GM23338 (cell line): ENCODE data around the gene GZMB. TPM values are rescaled to one million over a fixed set of nuclear protein-coding genes. Genes with fewer than 3 reads are reported as not detected.

ENCODE experiments used
- ATAC-seq: fragments of 200-7000 bp; cut with Tn5 transposase; 3 replicates; pipeline ENCODE4 v1.9.1; 2020
- DNase-seq: peaks from one replicate; pipeline ENCODE4 v3.0.0-alpha.2; 2015; ENCODE audit warnings: low spot score
- H2AFZ ChIP-seq: fragments of 200-600 bp; sonication (generic); 2 replicates; pipeline ENCODE4 v1.8.0; 2016; ENCODE audit warnings: antibody characterized with exemption, mild to moderate bottlenecking, moderate library complexity
- H3F3A ChIP-seq: fragments of 200-600 bp; sonication (generic); replicated peaks from 2 replicates; pipeline ENCODE4 v1.8.0; 2017; ENCODE audit warnings: antibody characterized with exemption, mixed run types, low read depth
- H3K27ac ChIP-seq: fragments of 200-600 bp; sonication (generic); 2 replicates; pipeline ENCODE4 v1.6.1; 2016; ENCODE audit warnings: low read depth
- H3K27me3 ChIP-seq: fragments of 200-600 bp; sonication (generic); 2 replicates; pipeline ENCODE4 v1.8.0; 2016; ENCODE audit warnings: mild to moderate bottlenecking, mixed run types, moderate library complexity; ENCODE audit not compliant: insufficient read depth
- H3K36me3 ChIP-seq: fragments of 200-600 bp; sonication (generic); 2 replicates; pipeline ENCODE4 v1.8.0; 2016; ENCODE audit warnings: mild to moderate bottlenecking; ENCODE audit not compliant: insufficient read depth
- H3K4me1 ChIP-seq: fragments of 200-600 bp; sonication (generic); 2 replicates; pipeline ENCODE4 v1.8.0; 2016; ENCODE audit warnings: mild to moderate bottlenecking, moderate library complexity; ENCODE audit not compliant: insufficient read depth
- H3K4me2 ChIP-seq: fragments of 200-600 bp; sonication (generic); 2 replicates; pipeline ENCODE4 v1.7.1; 2017; ENCODE audit warnings: mixed run types
- H3K4me3 ChIP-seq: fragments of 200-600 bp; sonication (generic); 2 replicates; pipeline ENCODE4 v1.6.1; 2016; ENCODE audit warnings: mixed run types
- H3K79me2 ChIP-seq: fragments of 200-600 bp; sonication (generic); replicated peaks from 2 replicates; pipeline ENCODE4 v1.8.0; 2017; ENCODE audit warnings: mild to moderate bottlenecking; ENCODE audit not compliant: insufficient read depth
- H3K9me2 ChIP-seq: fragments of 200-600 bp; sonication (generic); 2 replicates; pipeline ENCODE4 v1.8.0; 2017; ENCODE audit not compliant: insufficient read depth
- H4K20me1 ChIP-seq: fragments of 200-600 bp; sonication (generic); replicated peaks from 2 replicates; pipeline ENCODE4 v1.8.0; 2017; ENCODE audit warnings: mild to moderate bottlenecking; ENCODE audit not compliant: insufficient read depth
- H3K27ac Mint-ChIP-seq: 2 replicates; pipeline ENCODE4 v1.8.0; 2020; ENCODE audit warnings: inconsistent platforms, mild to moderate bottlenecking, moderate library complexity, mixed read lengths
- H3K27me3 Mint-ChIP-seq: 3 replicates; pipeline ENCODE4 v1.8.0; 2022; ENCODE audit warnings: low read depth, mild to moderate bottlenecking, moderate library complexity, mixed read lengths, inconsistent platforms; ENCODE audit not compliant: insufficient read depth, poor library complexity
- H3K36me3 Mint-ChIP-seq: 3 replicates; pipeline ENCODE4 v1.8.0; 2021; ENCODE audit warnings: low read depth, mild to moderate bottlenecking, inconsistent platforms, moderate library complexity, mixed read lengths
- H3K4me1 Mint-ChIP-seq: 3 replicates; pipeline ENCODE4 v1.8.0; 2020; ENCODE audit warnings: mild to moderate bottlenecking, inconsistent platforms, mixed read lengths
- H3K4me3 Mint-ChIP-seq: 3 replicates; pipeline ENCODE4 v1.8.0; 2021; ENCODE audit warnings: moderate library complexity, mild to moderate bottlenecking, inconsistent platforms, mixed read lengths
- H3K9me3 Mint-ChIP-seq: 3 replicates; pipeline ENCODE4 v1.8.0; 2020; ENCODE audit warnings: moderate library complexity, mild to moderate bottlenecking, inconsistent platforms, mixed read lengths
- CREB1 ChIP-seq: fragments of 250-450 bp; sonication (Bioruptor Pico); IDR thresholded peaks from 2 replicates; pipeline ENCODE4 v1.5.0; 2020; ENCODE audit warnings: low read depth, mild to moderate bottlenecking, moderate library complexity
- CTCF ChIP-seq, 2 experiments: fragments of 200-600 bp in 1 of 2; sonication (generic) in 1 of 2; conservative IDR thresholded peaks; 2 replicates each; pipeline versions ENCODE4 v1.5.1 to v1.6.1; 2016 to 2017; ENCODE audit warnings: antibody characterized with exemption in 2 of 2, low read depth in 2 of 2, mild to moderate bottlenecking in 2 of 2, moderate library complexity in 1 of 2
- ETS1 ChIP-seq: IDR thresholded peaks from 2 replicates; pipeline ENCODE4 v1.6.1; 2016; ENCODE audit warnings: antibody characterized with exemption
- EZH2 ChIP-seq: fragments of 200-600 bp; sonication (generic); IDR thresholded peaks from one replicate; pipeline ENCODE4 v1.8.0; 2017; ENCODE audit warnings: antibody characterized with exemption, mild to moderate bottlenecking, low read depth; ENCODE audit not compliant: unreplicated experiment
- EZH2phosphoT487 ChIP-seq: fragments of 200-600 bp; sonication (generic); IDR thresholded peaks from one replicate; pipeline ENCODE4 v1.8.1; 2018; ENCODE audit warnings: antibody characterized with exemption; ENCODE audit not compliant: unreplicated experiment
- JUNB ChIP-seq: IDR thresholded peaks from one replicate; pipeline ENCODE4 v1.6.1; 2016; ENCODE audit warnings: antibody characterized with exemption; ENCODE audit not compliant: unreplicated experiment
- NANOG ChIP-seq: IDR thresholded peaks from 2 replicates; pipeline ENCODE4 v1.6.1; 2016; ENCODE audit warnings: antibody characterized with exemption, borderline replicate concordance
- POLR2AphosphoS5 ChIP-seq: IDR thresholded peaks from 2 replicates; pipeline ENCODE4 v1.6.1; 2016; ENCODE audit warnings: antibody characterized with exemption, low read depth
- REST ChIP-seq: IDR thresholded peaks from one replicate; pipeline ENCODE4 v1.6.1; 2018; ENCODE audit warnings: antibody characterized with exemption; ENCODE audit not compliant: unreplicated experiment
- STAT1 ChIP-seq: IDR thresholded peaks from one replicate; pipeline ENCODE4 v1.6.1; 2016; ENCODE audit warnings: antibody characterized with exemption; ENCODE audit not compliant: unreplicated experiment
- ZNF114 ChIP-seq: fragments of 250-450 bp; sonication (Bioruptor Pico); IDR thresholded peaks from 2 replicates; pipeline ENCODE4 v1.5.0; 2020; ENCODE audit warnings: mild to moderate bottlenecking, moderate library complexity
- ZNF331 ChIP-seq: fragments of 250-450 bp; sonication (Bioruptor Pico); IDR thresholded peaks from 2 replicates; pipeline ENCODE4 v1.5.0; 2020; ENCODE audit warnings: low read depth, mild to moderate bottlenecking, moderate library complexity
- ZNF462 ChIP-seq: fragments of 250-450 bp; sonication (Bioruptor Pico); IDR thresholded peaks from 2 replicates; pipeline ENCODE4 v1.5.0; 2020; ENCODE audit warnings: mild to moderate bottlenecking, moderate library complexity
- polyA plus RNA-seq: library from polyadenylated mRNA; unstranded; fragments of >200 nt; fragmentation: Nextera tagmentation; extraction: Ambion mirVana; gene quantifications from 2 replicates; pipeline ENCODE4 v1.2.1, GENCODE V29; 2016
- total RNA-seq: library from RNA; depleted of rRNA; stranded (reverse); fragments of >200 nt; shearing (Covaris generic); gene quantifications from 2 replicates; pipeline ENCODE4 v1.2.3, GENCODE V29; 2014

Gene GZMB
- total and polyA plus RNA-seq, 2 experiments from 2014 or later, result not detected

- no peaks in the 10 kb centered on the region for H3F3A ChIP-seq
- H3K9me2 ChIP-seq, result peaks cover 8% of the 10 kb centered on the region
- no peaks in the 10 kb centered on the region for H3K79me2 ChIP-seq
- no peak overlapping the region for H3K27ac ChIP-seq
- Mint-ChIP-seq H3K27ac (no peak overlapping the region), H3K9me3 (peaks cover 3% of the 10 kb centered on the region; the same call in 2 of the 3 replicates), H3K4me1 (no peaks in the 10 kb centered on the region), H3K27me3 (no peaks in the 10 kb centered on the region), H3K4me3 (no peak overlapping the region), H3K36me3 (no peaks in the 10 kb centered on the region; the same call in 2 of the 3 replicates)
- no peak overlapping the region for H2AFZ ChIP-seq
- ATAC-seq (no peak), DNase-seq (no peak)
- H3K27me3 ChIP-seq, result no peaks in the 10 kb centered on the region
- H3K4me2 ChIP-seq, result no peak overlapping the region
- no peaks in the 10 kb centered on the region for H3K36me3 ChIP-seq
- H4K20me1 ChIP-seq, result no peaks in the 10 kb centered on the region
- no peak overlapping the region for H3K4me3 ChIP-seq
- TF ChIP-seq ZNF331, result no peak
- no peak for TF ChIP-seq JUNB
- TF ChIP-seq EZH2, result no peak
- TF ChIP-seq ZNF114, result no peak
- no peak for TF ChIP-seq ZNF462 (CRISPR knock-in tag)
- no peak for TF ChIP-seq REST
- no peak for TF ChIP-seq POLR2AphosphoS5
- TF ChIP-seq CREB1 (CRISPR knock-in tag), result no peak
- no peak for TF ChIP-seq EZH2phosphoT487
- TF ChIP-seq NANOG, result no peak
- TF ChIP-seq CTCF (conservative IDR thresholded peaks at IDR 0.05; ENCODE audit: low read depth in 2 of 2), result no peak
- TF ChIP-seq STAT1, result no peak
- no peak for TF ChIP-seq ETS1
- H3K4me1 ChIP-seq, result no peaks in the 10 kb centered on the region
Observed at GRCh38 chr14:24630087-24630871, 3.7 kb downstream of the GZMB start.
